Right kidney (tissue), 1 donor: ENCODE measurements around the gene TSEN54.

Experiments used
- DNase-seq: peaks from one replicate; pipeline ENCODE4 v3.0.0-alpha.2; 2016

Gene TSEN54

DNA sequence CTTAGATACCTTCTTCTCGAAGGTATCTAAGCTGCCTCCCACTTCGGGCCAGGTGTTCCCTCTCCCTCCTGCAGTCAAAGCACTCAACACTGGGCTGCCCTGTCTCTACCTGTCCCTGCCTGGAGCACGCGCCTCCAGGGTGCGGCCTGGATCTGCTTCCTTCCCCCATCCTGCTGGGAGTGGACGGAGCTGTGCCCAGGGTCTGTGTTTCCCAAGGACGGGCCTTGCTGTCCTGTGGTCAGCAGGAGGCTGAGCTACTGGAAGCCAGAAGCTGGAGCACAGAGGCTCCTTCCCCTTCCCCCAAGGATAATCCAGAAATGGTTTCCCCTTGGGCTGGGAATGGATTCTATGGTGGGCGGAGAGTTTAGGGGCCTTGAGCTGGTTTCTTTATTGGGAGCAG is 25.9 kb downstream of the TSEN54 start:
- no peak for DNase-seq

DNA sequence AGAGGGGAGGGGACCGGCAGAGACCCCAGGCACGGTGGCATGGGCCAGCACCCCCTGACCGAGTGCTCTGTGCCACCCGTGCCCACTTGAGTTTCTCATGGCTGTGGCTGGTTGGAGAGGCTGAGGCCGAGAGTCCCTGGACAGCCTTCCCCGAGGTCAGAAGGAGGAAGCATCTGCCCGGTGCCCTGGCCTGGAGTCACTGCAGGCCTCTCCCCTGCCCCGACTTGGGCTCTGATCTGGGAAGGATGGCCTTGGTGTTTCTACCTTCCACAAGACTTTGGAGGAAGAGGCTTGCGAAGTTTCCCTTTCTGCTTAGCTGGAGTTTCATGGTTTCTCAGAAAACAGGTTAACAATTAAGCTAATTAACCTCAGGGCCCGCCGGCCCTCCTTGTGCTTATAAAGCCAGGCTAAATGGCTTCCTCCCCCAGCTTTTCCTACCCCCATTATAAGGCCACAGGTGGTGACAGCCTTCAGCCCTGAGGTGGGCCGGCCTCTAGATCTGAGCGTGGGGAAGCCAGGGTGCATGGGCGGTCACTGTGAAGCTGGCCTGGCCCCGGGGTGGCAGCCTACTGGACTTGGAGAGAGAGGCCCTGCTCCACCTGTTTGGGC is 26.5 kb downstream of the TSEN54 start:
- DNase-seq = peak; percentile 53

DNA sequence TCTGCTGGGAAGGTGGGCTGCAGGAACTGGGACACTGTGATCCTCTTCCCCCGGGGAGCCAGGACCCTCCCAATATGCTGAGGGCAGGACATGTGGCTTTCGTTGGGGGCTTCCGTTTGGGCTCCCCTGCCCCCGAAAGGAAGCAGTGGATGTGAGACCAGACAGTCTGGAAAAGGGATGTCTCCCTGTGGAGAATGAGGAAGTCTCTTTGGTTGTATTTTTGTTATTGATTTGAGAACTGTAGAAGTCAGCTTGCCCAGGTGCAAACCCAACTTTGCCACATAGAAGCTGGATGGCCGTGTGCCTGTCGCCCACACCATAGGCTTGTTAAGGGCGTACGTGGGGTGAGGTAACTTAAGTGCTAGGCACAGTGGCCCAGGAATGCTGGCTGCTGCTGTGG is 27.9 kb downstream of the TSEN54 start:
- DNase-seq = no peak

DNA sequence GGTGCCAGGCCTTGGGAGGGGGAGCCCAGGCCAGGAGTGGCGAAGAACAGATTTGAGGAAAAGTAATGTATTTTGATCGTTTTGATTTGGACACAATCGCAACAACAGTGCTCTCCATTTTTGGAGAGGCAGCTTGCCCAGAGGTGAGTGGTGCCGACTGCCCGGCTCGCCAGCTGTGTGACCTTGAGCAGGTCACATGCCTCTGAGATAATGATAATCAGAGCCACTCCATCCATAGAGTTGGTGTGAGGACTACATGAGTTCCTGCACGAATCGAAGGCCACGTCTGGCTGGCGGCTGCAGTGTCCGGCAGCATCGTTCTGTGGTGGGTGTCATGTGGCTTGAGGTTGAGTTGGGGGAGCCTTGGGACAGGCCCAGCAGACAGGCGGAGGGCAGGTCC is 29.9 kb downstream of the TSEN54 start:
- no peak for DNase-seq

DNA sequence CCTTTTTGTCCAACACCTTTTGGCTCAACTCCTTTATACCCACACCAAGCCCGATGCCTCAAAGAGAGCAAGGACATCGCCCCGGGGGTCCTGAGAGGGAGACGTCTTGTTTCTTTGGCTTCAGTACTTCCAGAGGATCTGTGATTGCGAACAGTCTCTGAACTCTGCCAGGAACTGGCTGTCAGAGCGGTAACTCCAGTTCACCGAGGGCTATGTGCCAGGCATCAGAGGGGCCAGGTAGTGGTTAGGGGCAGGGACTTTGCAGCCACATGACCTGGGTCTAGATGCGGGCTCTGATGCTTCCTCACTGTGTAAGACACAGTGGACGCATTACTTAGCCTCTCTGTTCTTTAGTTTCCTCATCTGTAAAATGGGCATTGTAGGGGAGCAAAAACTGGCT is 30.8 kb downstream of the TSEN54 start:
- DNase-seq = no peak

DNA sequence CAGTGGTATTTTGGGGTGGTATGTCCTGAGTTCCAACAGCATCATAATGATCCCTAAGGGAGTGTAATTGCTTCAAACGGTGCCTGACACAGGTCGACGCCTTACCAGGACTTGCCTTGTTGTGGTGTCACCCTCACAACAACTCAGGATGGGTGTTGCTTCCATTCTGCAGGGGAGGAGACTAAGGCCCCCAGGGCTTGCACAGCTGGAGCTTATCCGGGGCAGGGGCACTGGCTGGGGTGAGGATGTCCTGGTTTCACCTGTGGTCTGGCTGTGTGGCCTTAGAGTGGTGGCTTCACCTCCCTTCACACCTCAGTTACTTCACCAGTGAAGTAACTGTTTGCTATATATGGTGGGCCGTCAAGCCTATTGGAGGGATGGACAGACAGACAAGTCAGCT is 32.5 kb downstream of the TSEN54 start:
- no peak for DNase-seq

DNA sequence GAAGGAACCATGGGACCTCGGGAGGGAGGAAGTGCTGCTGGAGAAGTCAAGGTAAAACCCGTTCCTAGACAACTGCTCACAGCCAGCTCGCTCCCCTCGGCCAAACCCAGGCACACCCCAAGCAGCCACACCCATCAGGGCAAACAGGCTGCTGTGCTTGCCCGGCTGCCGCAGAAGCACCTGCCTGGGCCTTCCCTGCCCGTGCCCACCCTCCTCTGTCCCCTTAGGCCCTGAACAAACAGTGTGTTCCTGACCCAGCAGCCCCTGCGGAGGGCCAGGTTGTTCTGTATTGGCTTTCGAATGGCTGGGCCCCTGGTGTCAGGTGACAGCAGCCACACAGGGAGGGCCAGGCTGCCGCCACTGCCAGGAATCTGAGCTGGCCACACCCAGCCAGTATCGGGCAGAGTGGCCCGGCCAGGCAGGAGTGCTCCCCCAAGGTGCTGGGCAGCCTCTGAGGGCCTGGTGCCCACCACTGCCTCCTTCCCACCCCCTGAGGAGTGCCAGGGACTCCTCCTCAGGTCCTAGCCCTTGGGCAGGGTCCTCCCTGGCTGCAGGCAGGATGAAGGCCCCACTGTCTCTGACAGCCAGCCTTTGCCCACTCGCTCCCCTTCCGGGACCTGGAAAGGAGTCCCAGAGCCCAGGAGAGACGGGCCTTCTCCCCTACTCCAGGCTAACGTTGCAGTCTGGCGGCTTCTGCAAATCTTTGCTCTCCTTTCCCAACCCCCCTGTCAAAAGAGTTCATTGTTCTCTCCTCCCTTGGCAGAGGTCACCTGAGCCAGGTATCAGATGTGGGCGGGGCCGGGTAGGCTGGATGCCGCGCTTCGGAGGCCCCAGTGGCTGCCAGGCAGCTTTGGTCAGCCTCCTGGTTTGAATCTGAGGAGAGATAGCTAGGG is 33.2 kb downstream of the TSEN54 start:
- peak; percentile 78 for DNase-seq

DNA sequence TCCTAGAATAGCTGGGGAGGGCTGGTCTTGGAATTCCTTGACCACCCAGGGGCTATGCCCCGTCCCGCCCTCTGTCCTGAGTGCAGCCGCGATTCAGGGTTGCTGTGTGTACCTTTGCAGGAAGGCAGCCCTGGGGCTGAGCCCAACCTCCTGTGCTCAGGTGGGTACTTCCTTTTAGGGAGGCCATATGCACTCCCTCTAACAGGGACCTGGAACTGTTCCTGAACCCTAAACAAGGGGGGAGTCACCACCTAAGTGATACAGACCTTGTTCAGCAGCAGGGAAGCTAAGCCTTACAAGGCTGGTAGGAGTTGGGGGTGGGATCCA is 33.8 kb downstream of the TSEN54 start:
- DNase-seq = no peak

DNA sequence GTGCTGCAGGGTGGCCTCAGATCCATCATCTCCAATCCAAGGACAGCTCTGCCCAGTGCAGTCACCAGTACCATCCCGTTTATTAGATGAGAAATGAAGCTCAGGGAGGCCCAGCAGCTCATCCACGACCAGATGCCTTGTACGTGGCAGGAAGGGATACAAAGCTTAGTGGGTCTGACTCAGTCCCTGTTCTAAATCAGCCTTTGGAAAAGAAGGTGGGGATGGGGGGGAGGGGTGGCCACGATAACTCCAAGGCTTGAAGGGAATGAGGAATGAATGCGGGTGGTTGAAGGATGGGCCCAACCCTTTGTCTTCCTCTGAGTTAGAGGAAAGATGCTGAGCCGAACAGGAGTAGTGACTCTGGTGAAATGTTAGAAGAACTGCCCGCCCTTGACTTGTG is 34.9 kb downstream of the TSEN54 start:
- no peak for DNase-seq

DNA sequence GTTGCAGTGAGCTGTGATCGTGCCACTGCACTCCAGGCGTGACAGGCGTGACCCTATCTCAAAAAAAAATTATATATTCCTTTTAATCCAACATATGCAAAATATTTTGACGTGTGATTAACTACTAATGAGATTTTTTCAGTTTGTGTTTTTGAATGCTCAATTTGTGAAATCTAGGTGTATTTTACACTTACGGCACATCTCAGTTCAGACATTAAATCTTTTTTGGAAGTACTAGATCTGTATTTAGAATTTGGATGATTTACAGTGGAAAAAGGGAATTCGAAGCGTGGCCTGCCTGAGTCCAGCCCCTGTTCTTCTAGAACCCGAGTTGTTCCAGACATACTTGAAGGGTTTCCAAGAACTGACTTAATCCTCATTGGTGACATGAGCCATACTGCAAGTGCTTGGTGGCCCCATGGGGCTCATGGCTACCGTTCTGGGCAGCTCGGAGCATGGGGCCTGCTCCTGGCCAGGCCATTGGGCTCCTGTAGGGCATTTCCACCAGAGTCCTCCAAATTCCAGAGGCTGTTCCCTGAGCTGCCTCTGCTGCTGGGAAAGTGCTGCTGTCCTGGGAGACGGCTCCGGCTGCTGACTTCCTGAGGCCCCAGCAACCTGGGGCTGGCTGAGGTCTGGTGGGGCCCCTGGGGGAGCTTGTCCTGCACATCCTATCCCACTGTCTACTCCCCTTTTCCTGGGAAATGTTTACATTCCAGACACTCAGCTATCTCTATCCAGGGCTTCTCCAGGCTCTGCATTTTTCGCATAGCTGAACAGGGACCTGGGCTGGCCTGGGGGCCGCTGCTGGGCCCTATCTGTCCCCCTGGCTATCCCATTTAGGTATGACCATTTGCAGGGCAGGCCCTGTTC is 36.3 kb downstream of the TSEN54 start:
- peak; percentile 42 for DNase-seq

DNA sequence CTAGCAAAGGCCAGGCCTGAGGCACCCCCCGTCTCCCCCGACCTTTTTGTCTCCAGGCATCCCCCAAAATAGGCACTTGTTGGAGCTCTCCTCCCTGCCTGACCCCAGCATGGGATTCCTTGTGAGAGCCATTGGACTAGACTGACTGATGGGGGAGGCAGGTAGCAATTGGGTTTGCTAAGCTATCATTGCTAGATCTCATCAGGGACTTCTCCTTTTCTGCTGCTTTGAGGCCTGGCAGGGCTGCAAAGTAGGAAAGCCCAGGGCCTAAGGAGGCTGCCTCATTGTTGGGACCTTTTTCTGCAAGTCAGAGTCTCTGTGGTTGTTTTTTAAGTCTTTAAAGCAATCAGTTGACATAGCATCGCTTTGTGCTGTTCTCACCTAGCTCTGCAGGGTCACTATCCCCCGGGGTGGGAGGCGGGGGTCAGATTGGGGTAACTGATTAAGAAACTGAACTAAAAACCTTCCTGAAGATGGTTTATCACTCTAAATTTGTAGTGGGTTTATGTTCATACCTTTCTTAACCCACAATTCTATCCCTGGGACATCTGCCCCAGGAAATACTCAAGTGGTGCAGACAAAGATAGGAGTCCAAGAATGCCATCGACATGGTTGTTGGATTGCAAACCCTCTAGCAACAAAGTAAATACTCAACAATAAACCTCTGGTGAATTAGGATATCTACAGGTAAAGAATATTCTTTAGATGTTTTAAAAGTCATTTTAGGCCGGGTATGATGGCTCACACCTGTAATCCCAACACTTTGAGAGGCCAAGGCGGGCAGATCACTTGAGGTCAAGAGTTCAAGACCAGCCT is 37.2 kb downstream of the TSEN54 start:
- DNase-seq = no peak

DNA sequence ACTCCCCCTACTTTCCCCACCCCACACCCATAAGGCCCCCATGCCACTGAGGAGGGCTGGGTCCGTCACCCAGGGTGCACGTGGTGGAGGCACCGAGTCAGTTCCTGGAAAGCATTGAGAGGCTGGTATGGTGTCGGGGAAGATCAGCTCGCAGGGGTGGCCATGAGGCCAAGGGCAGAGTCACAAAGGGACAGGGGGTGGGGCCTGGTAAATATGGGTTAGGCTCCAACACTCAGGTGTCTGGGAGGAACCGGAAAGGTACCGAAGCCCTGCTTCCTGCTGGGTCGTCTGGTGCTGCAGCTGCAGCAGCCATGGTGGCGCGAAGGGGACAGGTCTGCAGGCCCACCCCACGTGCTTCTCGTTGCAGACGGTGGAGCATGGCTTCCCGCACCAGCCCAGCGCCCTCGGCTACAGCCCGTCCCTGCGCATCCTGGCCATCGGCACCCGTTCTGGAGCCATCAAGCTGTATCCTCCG is 39.4 kb downstream of the TSEN54 start:
- DNase-seq = no peak

DNA sequence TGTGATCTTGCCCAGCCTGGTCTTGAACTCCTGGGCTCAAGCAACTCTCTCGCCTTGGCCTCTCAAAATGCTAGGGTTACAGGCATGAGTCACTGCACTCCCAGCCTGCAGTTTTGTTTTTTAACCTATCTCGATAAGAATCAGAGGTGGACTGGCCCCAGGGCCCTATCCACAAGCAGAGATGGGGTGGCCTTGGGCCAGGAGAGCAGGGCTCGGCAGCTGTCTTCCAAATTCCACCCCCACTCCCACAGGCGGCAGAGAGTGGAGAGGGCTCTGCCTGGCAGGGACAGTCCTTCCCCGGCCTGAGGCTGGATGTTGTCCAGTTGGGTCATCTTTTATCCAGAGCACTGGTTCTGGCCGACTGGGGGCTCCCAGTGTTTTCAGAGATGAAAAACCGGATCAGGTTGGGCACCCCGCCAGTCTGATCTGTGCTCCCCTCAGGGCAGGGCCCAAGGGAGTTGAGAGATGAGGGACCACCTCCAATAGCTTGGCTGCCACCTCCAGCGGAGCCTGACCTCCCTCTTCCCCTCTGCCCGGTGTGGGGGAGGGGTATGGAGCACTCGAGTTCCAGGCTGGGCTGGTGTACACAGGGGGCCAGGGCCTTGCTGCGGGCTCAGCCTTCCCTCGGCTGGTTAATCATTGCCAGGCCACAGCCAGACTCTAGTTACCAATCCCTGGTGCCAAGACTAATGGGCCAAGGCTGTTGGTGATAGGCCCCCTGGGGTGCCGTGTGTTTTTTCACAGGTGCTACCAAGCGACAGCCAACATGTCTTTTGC is 40.9 kb downstream of the TSEN54 start:
- DNase-seq = peak; percentile 72

DNA sequence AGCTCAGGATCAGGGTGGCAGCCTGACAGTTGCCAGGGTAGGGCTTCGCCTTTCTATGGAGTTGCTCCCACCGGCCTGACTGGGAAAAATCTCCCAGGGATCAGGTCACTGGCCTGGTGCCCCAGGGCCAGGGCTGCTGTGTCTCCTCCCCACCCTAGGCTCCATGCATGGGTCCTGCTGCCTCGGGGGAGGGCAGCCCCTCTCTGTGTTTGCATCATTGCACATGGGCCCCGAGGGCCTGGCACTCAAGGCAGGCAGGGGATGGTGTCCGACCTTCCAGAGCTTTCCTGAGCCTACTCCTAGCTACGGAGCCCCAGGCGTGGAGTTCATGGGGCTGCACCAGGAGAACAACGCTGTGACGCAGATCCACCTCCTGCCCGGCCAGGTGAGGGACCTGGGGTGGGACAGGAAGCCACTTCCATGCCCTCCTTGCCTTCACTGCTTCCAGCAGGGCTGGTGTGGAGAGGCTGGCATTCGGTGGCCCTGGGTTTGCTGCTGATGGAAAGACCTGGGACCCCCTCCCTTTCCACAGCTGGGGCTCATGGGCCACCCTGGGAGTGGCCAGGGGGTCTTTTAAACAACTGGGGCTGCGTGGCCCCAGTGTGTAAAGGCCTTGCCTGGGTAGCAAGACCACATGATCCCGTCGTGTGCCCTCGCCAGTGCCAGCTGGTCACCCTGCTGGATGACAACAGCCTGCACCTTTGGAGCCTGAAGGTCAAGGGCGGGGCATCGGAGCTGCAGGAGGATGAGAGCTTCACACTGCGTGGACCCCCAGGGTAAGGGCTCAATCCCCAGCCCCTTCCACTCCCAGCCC is 41.7 kb downstream of the TSEN54 start:
- no peak for DNase-seq

DNA sequence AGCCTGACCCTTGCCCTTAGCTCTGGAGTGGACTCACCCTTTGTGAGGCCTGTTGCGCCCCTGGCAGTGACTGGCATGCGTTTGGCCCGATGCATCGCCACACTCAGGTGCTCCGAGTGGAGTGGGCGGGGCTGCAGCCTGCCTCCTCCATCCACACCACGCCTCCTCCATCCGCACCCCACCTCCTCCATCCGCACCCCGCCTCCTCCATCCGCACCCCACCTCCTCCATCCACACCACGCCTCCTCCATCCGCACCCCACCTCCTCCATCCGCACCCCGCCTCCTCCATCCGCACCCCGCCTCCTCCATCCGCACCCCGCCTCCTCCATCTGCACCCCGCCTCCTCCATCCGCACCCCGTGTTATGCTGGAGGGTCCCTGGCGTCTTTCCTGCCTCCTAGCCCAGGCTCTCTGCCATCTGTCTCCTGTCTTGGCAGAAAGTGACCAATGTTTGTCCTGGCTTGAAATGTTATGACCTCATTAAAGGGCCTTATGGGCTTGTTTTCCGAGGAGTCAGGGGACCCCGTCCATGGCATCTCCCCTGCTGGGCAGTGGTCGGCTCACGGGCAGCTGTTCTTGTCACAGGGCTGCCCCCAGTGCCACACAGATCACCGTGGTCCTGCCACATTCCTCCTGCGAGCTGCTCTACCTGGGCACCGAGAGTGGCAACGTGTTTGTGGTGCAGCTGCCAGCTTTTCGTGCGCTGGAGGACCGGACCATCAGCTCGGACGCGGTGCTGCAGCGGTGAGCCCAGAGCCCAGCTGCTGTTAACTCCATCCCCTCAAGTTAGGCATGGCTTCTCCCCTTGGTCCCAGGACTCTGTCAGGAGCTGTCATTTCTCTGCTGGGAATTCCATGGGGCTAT is 42.6 kb downstream of the TSEN54 start:
- no peak for DNase-seq

DNA sequence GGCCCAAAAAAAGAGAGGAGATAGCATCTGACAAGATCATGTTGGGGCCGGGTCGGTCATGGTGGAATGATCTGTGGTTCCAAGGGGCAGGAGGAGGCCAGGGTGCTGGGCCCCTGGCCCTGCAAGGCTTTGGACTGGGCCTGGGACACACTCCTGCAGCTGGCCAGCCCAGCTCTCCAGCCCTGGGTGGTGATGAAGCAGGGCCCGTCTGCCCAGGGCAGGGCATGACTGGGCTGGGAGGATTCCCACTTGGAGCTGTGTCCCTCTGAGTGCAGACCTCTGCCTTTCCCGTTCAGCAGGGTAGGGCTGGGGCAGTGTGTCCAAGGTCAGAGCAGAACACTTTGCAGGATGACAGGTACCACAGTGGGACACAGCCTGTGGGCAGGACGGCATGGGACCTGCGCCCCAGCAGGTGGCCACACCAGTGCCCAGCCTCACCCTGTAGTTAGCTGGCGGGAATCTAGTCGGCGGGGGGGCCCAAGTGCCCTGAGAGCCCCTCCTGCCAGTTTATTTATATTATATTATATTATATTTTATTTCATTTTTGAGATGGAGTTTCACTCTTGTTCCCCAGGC is 43.7 kb downstream of the TSEN54 start:
- no peak for DNase-seq

DNA sequence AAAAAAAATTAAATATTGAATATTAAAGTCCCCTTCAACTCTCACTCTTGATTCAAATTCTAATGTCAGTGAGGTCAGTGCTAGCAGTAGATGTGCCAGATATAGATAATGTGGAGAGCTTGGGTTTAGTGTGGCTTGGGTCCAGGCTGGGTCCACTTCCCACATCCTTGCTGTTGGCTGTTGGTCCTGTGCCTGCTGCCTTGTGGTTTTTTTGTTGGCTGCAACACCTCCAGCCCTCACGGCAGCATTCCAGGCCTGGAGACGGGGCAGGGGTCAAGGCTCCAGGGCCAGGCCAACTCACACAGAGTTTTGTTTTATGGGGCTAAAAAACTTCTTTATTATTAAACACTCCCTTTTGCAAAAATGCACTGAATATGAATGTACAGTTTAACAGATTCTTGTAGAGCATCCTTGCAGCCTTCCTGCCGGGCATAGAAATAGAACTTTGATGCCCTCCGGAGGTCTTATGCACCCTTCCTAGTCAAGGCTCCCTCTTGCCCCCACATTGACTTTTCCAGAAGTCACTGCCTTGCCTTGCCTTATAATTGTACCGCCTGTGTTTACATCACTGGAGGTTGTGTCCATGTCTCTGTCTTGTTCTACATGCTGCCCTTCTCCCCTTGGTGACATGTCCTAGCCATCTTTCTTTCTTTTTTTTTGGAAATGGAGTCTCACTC is 45.7 kb downstream of the TSEN54 start:
- no peak for DNase-seq

DNA sequence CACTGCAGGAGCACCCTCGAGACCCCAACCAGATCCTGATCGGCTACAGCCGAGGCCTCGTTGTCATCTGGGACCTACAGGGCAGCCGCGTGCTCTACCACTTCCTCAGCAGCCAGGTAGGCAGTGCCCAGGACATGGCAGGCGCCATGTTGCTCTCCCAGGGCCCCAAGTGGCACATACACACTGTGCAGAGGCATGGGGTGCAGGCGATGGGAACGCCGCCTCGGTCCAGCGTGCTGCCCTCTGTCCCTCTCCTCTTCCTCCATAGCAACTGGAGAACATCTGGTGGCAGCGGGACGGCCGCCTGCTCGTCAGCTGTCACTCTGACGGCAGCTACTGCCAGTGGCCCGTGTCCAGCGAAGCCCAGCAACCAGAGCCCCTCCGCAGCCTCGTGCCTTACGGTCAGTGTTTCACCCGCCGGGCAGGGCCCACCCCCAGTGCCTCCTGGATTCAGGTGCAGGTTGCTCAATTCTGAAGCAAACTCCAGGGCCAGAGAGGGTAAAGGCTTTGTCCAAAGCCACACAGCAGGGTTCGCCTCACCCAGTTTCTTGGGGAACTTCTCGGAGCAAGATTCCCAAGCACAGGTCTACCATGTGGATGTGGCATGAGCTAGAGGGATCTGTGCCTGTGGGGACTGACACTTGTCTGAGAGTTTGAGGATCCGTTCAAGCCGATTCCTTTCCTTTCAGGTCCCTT is 46.9 kb downstream of the TSEN54 start:
- no peak for DNase-seq
